Breast epithelium (tissue), 3 donors: ENCODE data around the gene REM2.

Experiments
- POLR2A ChIP-seq: fragments of 450-650 bp; IDR thresholded peaks from one replicate; pipeline ENCODE4 v1.6.1; 2016; ENCODE audit warnings: antibody characterized with exemption, mild to moderate bottlenecking, moderate library complexity
- POLR2AphosphoS5 ChIP-seq, 3 donors: sonication (generic); formaldehyde crosslinking; IDR thresholded peaks; one replicate each; pipeline ENCODE4 v1.6.1; 2017; ENCODE audit warnings: antibody characterized with exemption in 3 of 3
- TF ChIP-seq, protein P1 (sequence below), 3 donors: fragments of 450-650 bp; IDR thresholded peaks; one replicate each; pipeline ENCODE4 v1.5.1; 2016 to 2017; ENCODE audit warnings: antibody characterized with exemption in 3 of 3, mild to moderate bottlenecking in 3 of 3, moderate library complexity in 3 of 3

DNA sequence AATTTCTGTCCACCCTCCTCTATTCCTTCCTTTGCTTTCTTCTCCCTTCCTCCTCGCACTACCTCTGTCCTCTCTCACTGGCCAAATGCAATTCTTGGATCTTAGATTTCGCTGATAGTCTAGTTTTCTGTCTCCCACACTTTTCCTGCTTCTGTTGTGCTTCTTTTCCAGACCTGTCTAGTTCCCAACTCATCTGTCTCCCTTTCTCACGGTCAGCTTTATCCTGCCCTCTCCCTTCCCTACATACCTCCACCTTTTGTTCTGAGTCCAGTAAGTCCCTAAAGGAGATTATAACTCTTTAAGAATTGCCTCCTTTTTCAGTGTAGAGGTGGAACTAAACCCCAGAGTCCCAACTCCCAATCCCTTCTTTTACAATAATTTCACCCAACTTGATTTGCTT is 47.5 kb upstream of the REM2 start:
- TF ChIP-seq POLR2AphosphoS5 (IDR thresholded peaks at IDR 0.05), result no peak
- no peak for TF ChIP-seq POLR2A
- TF ChIP-seq, protein P1, sequence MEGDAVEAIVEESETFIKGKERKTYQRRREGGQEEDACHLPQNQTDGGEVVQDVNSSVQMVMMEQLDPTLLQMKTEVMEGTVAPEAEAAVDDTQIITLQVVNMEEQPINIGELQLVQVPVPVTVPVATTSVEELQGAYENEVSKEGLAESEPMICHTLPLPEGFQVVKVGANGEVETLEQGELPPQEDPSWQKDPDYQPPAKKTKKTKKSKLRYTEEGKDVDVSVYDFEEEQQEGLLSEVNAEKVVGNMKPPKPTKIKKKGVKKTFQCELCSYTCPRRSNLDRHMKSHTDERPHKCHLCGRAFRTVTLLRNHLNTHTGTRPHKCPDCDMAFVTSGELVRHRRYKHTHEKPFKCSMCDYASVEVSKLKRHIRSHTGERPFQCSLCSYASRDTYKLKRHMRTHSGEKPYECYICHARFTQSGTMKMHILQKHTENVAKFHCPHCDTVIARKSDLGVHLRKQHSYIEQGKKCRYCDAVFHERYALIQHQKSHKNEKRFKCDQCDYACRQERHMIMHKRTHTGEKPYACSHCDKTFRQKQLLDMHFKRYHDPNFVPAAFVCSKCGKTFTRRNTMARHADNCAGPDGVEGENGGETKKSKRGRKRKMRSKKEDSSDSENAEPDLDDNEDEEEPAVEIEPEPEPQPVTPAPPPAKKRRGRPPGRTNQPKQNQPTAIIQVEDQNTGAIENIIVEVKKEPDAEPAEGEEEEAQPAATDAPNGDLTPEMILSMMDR (IDR thresholded peaks at IDR 0.05), result no peak
